ENCODE measurements around the gene GPC6. TPM values are rescaled to one million over a fixed set of nuclear protein-coding genes. Genes with fewer than 3 reads are reported as not detected.

The GPC6 gene
- total and polyA plus RNA-seq, 4 donors: 5.9 to 29.1 (median 18.2) TPM

GRCh38 chr13:93746589-93746988 lies 520.0 kb downstream of the GPC6 start:
- Histone ChIP-seq H3K4me3 (ENCODE audit: low read depth in 1 of 3, low read length in 3 of 3) (no peak overlapping the region), H3K36me3 (ENCODE audit: control insufficient read depth in 4 of 4, insufficient read depth in 3 of 4, low read depth in 1 of 4, low read length in 3 of 4) (no peaks in the 10 kb centered on the region), H3K9ac (ENCODE audit: low read depth in 1 of 2, low read length in 2 of 2) (no peak overlapping the region), H3K27ac (ENCODE audit: low read depth in 1 of 2, low read length in 2 of 2) (no peak overlapping the region), H3K4me1 (ENCODE audit: control insufficient read depth in 4 of 4, insufficient read depth in 4 of 4, low read length in 3 of 4) (no peaks in the 10 kb centered on the region), H3K27me3 (ENCODE audit: control insufficient read depth in 4 of 4, insufficient read depth in 4 of 4, low read length in 3 of 4) (no peaks in the 10 kb centered on the region), H3K9me3 (ENCODE audit: control insufficient read depth in 4 of 4, low read length in 3 of 4) (no peaks in the 10 kb centered on the region)
- TF ChIP-seq FOXA1 (IDR thresholded peaks at IDR 0.05): no peak
- TF ChIP-seq NR2F2 (IDR thresholded peaks at IDR 0.05): no peak
- no peak for TF ChIP-seq RXRA (IDR thresholded peaks at IDR 0.05)
- TF ChIP-seq SP1 (IDR thresholded peaks at IDR 0.05): no peak
- no peak for TF ChIP-seq FOXA2 (IDR thresholded peaks at IDR 0.05)
- TF ChIP-seq EGR1 (IDR thresholded peaks at IDR 0.05; ENCODE audit: low read depth in 2 of 2): no peak
- no peak for TF ChIP-seq JUND (IDR thresholded peaks at IDR 0.05)
- no peak for TF ChIP-seq TAF1 (conservative IDR thresholded peaks at IDR 0.05)
- TF ChIP-seq, protein P1, sequence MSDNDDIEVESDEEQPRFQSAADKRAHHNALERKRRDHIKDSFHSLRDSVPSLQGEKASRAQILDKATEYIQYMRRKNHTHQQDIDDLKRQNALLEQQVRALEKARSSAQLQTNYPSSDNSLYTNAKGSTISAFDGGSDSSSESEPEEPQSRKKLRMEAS (IDR thresholded peaks at IDR 0.05): no peak
- no peak for TF ChIP-seq ATF3 (IDR thresholded peaks at IDR 0.05)
- TF ChIP-seq RAD21 (IDR thresholded peaks at IDR 0.05): no peak
- TF ChIP-seq, protein P2, sequence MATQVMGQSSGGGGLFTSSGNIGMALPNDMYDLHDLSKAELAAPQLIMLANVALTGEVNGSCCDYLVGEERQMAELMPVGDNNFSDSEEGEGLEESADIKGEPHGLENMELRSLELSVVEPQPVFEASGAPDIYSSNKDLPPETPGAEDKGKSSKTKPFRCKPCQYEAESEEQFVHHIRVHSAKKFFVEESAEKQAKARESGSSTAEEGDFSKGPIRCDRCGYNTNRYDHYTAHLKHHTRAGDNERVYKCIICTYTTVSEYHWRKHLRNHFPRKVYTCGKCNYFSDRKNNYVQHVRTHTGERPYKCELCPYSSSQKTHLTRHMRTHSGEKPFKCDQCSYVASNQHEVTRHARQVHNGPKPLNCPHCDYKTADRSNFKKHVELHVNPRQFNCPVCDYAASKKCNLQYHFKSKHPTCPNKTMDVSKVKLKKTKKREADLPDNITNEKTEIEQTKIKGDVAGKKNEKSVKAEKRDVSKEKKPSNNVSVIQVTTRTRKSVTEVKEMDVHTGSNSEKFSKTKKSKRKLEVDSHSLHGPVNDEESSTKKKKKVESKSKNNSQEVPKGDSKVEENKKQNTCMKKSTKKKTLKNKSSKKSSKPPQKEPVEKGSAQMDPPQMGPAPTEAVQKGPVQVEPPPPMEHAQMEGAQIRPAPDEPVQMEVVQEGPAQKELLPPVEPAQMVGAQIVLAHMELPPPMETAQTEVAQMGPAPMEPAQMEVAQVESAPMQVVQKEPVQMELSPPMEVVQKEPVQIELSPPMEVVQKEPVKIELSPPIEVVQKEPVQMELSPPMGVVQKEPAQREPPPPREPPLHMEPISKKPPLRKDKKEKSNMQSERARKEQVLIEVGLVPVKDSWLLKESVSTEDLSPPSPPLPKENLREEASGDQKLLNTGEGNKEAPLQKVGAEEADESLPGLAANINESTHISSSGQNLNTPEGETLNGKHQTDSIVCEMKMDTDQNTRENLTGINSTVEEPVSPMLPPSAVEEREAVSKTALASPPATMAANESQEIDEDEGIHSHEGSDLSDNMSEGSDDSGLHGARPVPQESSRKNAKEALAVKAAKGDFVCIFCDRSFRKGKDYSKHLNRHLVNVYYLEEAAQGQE (IDR thresholded peaks at IDR 0.05): no peak
- no peak for TF ChIP-seq HNF4A (conservative IDR thresholded peaks at IDR 0.05)
- TF ChIP-seq ZBTB33 (IDR thresholded peaks at IDR 0.05): no peak
- no peak for TF ChIP-seq HNF4G (IDR thresholded peaks at IDR 0.05)
- TF ChIP-seq, protein P3, sequence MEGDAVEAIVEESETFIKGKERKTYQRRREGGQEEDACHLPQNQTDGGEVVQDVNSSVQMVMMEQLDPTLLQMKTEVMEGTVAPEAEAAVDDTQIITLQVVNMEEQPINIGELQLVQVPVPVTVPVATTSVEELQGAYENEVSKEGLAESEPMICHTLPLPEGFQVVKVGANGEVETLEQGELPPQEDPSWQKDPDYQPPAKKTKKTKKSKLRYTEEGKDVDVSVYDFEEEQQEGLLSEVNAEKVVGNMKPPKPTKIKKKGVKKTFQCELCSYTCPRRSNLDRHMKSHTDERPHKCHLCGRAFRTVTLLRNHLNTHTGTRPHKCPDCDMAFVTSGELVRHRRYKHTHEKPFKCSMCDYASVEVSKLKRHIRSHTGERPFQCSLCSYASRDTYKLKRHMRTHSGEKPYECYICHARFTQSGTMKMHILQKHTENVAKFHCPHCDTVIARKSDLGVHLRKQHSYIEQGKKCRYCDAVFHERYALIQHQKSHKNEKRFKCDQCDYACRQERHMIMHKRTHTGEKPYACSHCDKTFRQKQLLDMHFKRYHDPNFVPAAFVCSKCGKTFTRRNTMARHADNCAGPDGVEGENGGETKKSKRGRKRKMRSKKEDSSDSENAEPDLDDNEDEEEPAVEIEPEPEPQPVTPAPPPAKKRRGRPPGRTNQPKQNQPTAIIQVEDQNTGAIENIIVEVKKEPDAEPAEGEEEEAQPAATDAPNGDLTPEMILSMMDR (IDR thresholded peaks at IDR 0.05; ENCODE audit: low read depth, low read length, missing input control): no peak
- DNase-seq (ENCODE audit: low spot score): no peak
- 94% methylated on average over 1 of the region's 1 CpG for WGBS

GRCh38 chr13:93750676-93751075 lies 524.1 kb downstream of the GPC6 start:
- Histone ChIP-seq H3K4me1 (ENCODE audit: control insufficient read depth in 4 of 4, insufficient read depth in 4 of 4, low read length in 3 of 4) (no peaks in the 10 kb centered on the region), H3K27me3 (ENCODE audit: control insufficient read depth in 4 of 4, insufficient read depth in 4 of 4, low read length in 3 of 4) (no peaks in the 10 kb centered on the region), H3K27ac (ENCODE audit: low read depth in 1 of 2, low read length in 2 of 2) (no peak overlapping the region), H3K9me3 (ENCODE audit: control insufficient read depth in 4 of 4, low read length in 3 of 4) (no peaks in the 10 kb centered on the region), H3K4me3 (ENCODE audit: low read depth in 1 of 3, low read length in 3 of 3) (no peak overlapping the region), H3K9ac (ENCODE audit: low read depth in 1 of 2, low read length in 2 of 2) (no peak overlapping the region), H3K36me3 (ENCODE audit: control insufficient read depth in 4 of 4, insufficient read depth in 3 of 4, low read depth in 1 of 4, low read length in 3 of 4) (no peaks in the 10 kb centered on the region)
- WGBS: 96% methylated on average over 4 of the region's 4 CpGs
- no peak for DNase-seq (ENCODE audit: low spot score)
- TF ChIP-seq EGR1 (IDR thresholded peaks at IDR 0.05; ENCODE audit: low read depth in 2 of 2) (no peak), SP1 (IDR thresholded peaks at IDR 0.05) (no peak), FOXA1 (IDR thresholded peaks at IDR 0.05) (no peak), JUND (IDR thresholded peaks at IDR 0.05) (no peak), HNF4A (conservative IDR thresholded peaks at IDR 0.05) (no peak), HNF4G (IDR thresholded peaks at IDR 0.05) (no peak), RXRA (IDR thresholded peaks at IDR 0.05) (no peak)
- TF ChIP-seq, protein P3 (IDR thresholded peaks at IDR 0.05; ENCODE audit: low read depth, low read length, missing input control): no peak
- TF ChIP-seq, protein P2 (IDR thresholded peaks at IDR 0.05): no peak

Data from liver (tissue), 9 donors.